Measurements from ENCODE around the gene TACR2. TPM values are rescaled to one million over a fixed set of nuclear protein-coding genes. Genes with fewer than 3 reads are reported as not detected.
A peak's percentile ranks its signal among the peaks of the same experiment; 100 is the strongest.

TACR2 gene
- total and polyA plus RNA-seq, 7 experiments from 2014 or later, result 0.44 to 0.47 TPM; not detected in 5

DNA sequence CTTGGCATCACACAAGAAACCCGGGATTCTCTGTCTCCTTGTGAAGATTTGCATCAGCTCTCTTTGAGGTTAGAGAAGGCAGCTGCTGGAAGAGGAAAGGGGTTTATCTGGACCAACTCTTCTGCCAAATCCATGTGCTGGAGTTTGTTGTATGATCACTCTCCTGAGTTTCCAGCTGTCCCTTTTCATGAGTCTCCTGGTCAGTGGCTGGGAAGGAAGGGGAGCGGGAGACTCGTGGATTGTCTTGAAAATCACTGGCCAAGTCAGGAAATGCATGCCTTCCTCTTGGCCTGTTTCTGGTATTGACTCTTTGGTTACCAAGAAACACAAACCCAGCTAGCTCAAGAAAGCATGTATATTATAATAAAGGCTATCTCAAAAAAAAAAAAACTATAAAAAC is 38.8 kb downstream of the TACR2 start:
- peak overlapping the region in 7 of 9 donors; percentile 4 to 76 (median 58) for H3K27ac Mint-ChIP-seq
- H3K9me3 ChIP-seq (ENCODE audit: control insufficient read depth in 2 of 3, low read length in 3 of 3), result no peaks in the 10 kb centered on the region
- H3K4me1 Mint-ChIP-seq, result peaks cover 12 to 20% (median 17%) of the 10 kb centered on the region in 7 donors
- peaks cover 10 to 83% (median 15%) of the 10 kb centered on the region in 3 experiments for H3K36me3 ChIP-seq (ENCODE audit: control insufficient read depth in 2 of 3, insufficient read depth in 3 of 3, low read length in 3 of 3)
- peaks cover 10 to 51% (median 18%) of the 10 kb centered on the region in 5 donors for H3K36me3 Mint-ChIP-seq
- ATAC-seq (no peak), DNase-seq (no peak)
- H3K4me3 Mint-ChIP-seq, result no peak overlapping the region
- H3K4me3 ChIP-seq (ENCODE audit: low read length), result no peak overlapping the region
- intact Hi-C loops (cut with micrococcal nuclease), result no loop called here
- H3K9me3 Mint-ChIP-seq, result no peaks in the 10 kb centered on the region
- H3K27me3 ChIP-seq (ENCODE audit: control insufficient read depth in 2 of 2, insufficient read depth in 2 of 2, low read length in 2 of 2), result no peaks in the 10 kb centered on the region
- no peak overlapping the region for H3K27ac ChIP-seq (ENCODE audit: low read depth, low read length)
- H3K4me1 ChIP-seq (ENCODE audit: control insufficient read depth in 2 of 2, insufficient read depth in 2 of 2, low read length in 2 of 2), result no peaks in the 10 kb centered on the region
- H3K27me3 Mint-ChIP-seq, result no peaks in the 10 kb centered on the region
- CTCF ChIA-PET, result interaction anchor here (0.7 kb wide), 1 partner anchor 50 kb away, joined by 3 read pairs; no protein-coding TSS in a partner anchor
- POLR2A ChIA-PET, result interaction anchor here (0.6 to 1.3 kb wide), 2 partner anchors 60 to 408 kb away, joined by 4 to 7 read pairs; no protein-coding TSS in a partner anchor

DNA sequence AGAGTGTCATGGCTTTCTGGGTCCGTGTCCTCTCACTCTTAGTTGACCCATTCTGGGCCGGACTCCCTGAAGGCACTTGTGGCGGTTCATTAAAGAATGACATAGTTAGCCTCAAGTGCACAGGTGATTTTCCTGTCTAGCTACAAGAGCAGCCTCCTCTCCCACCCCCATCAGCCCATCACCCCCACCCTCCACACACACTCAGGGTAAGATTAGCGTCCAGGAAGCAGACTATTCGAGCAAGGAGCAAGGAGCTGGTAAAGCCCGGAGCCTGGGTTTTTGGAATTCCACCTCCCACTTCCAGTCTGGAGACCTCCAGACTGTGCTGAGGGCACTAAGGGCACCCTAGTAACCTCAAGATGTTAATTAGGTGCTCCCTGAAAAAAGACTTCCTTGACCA is 39.5 kb downstream of the TACR2 start:
- DNase-seq, result no peak
- Histone ChIP-seq H3K4me3 (ENCODE audit: low read length) (no peak overlapping the region), H3K36me3 (ENCODE audit: control insufficient read depth in 2 of 3, insufficient read depth in 3 of 3, low read length in 3 of 3) (peaks cover 9 to 78% (median 10%) of the 10 kb centered on the region in 3 experiments), H3K9me3 (ENCODE audit: control insufficient read depth in 2 of 3, low read length in 3 of 3) (no peaks in the 10 kb centered on the region), H3K4me1 (ENCODE audit: control insufficient read depth in 2 of 2, insufficient read depth in 2 of 2, low read length in 2 of 2) (no peaks in the 10 kb centered on the region), H3K27ac (ENCODE audit: low read depth, low read length) (no peak overlapping the region), H3K27me3 (ENCODE audit: control insufficient read depth in 2 of 2, insufficient read depth in 2 of 2, low read length in 2 of 2) (no peaks in the 10 kb centered on the region)
- Mint-ChIP-seq H3K4me3 (no peak overlapping the region), H3K4me1 (peaks cover 12 to 24% (median 20%) of the 10 kb centered on the region in 7 donors), H3K27me3 (no peaks in the 10 kb centered on the region), H3K9me3 (no peaks in the 10 kb centered on the region), H3K27ac (peak overlapping the region in 4 of 9 donors; percentile 58 to 76 (median 65)), H3K36me3 (peaks cover 10 to 50% (median 18%) of the 10 kb centered on the region in 5 donors)
- ChIA-PET POLR2A (interaction anchor here (1.3 kb wide), 1 partner anchor 59 kb away, joined by 4 read pairs; no protein-coding TSS in a partner anchor), CTCF (no interaction called here)
- intact Hi-C loops (cut with micrococcal nuclease), result no loop called here
- no peak for ATAC-seq

- H3K27me3 Mint-ChIP-seq, result no peaks in the 10 kb centered on the region
Measured at GRCh38 chr10:69376662-69377061, 40.1 kb downstream of the TACR2 start.

GRCh38 chr10:69375307-69376151 is 41.2 kb downstream of the TACR2 start:
- peak overlapping the region in 1 of 10 donors; percentile 38 for H3K4me3 Mint-ChIP-seq
- DNase-seq, result no peak
- ChIA-PET POLR2A (interaction anchor here (0.9 to 1.1 kb wide), 2 partner anchors 31 to 57 kb away, joined by 4 read pairs; no protein-coding TSS in a partner anchor), CTCF (no interaction called here)
- H3K27me3 ChIP-seq (ENCODE audit: control insufficient read depth in 2 of 2, insufficient read depth in 2 of 2, low read length in 2 of 2), result no peaks in the 10 kb centered on the region
- no peaks in the 10 kb centered on the region for H3K9me3 ChIP-seq (ENCODE audit: control insufficient read depth in 2 of 3, low read length in 3 of 3)
- peaks cover 13 to 32% (median 24%) of the 10 kb centered on the region in 7 donors for H3K4me1 Mint-ChIP-seq
- intact Hi-C loops (cut with micrococcal nuclease), result no loop called here
- H3K4me3 ChIP-seq (ENCODE audit: low read length), result no peak overlapping the region
- H3K4me1 ChIP-seq (ENCODE audit: control insufficient read depth in 2 of 2, insufficient read depth in 2 of 2, low read length in 2 of 2), result no peaks in the 10 kb centered on the region
- no peak for ATAC-seq
- H3K27me3 Mint-ChIP-seq, result no peaks in the 10 kb centered on the region
- peak overlapping the region; percentile 46 to 90 (median 76) for H3K27ac Mint-ChIP-seq
- H3K9me3 Mint-ChIP-seq, result no peaks in the 10 kb centered on the region
- H3K36me3 Mint-ChIP-seq, result peaks cover 16 to 67% (median 29%) of the 10 kb centered on the region in 5 donors
- peaks cover 7 to 79% (median 13%) of the 10 kb centered on the region in 3 experiments for H3K36me3 ChIP-seq (ENCODE audit: control insufficient read depth in 2 of 3, insufficient read depth in 3 of 3, low read length in 3 of 3)
- H3K27ac ChIP-seq (ENCODE audit: low read depth, low read length), result peak overlapping the region; percentile 31

More at GRCh38 chr10:69376662-69377061, 40.1 kb downstream of the TACR2 start:
- Histone ChIP-seq H3K9me3 (ENCODE audit: control insufficient read depth in 2 of 3, low read length in 3 of 3) (no peaks in the 10 kb centered on the region), H3K27me3 (ENCODE audit: control insufficient read depth in 2 of 2, insufficient read depth in 2 of 2, low read length in 2 of 2) (no peaks in the 10 kb centered on the region), H3K4me1 (ENCODE audit: control insufficient read depth in 2 of 2, insufficient read depth in 2 of 2, low read length in 2 of 2) (no peaks in the 10 kb centered on the region), H3K4me3 (ENCODE audit: low read length) (no peak overlapping the region), H3K27ac (ENCODE audit: low read depth, low read length) (no peak overlapping the region), H3K36me3 (ENCODE audit: control insufficient read depth in 2 of 3, insufficient read depth in 3 of 3, low read length in 3 of 3) (peaks cover 7 to 78% (median 10%) of the 10 kb centered on the region in 3 experiments)
- ChIA-PET POLR2A (no interaction called here), CTCF (no interaction called here)
- Mint-ChIP-seq H3K27ac (peak overlapping the region in 4 of 9 donors; percentile 19 to 77 (median 65)), H3K4me3 (no peak overlapping the region), H3K4me1 (peaks cover 12 to 29% (median 24%) of the 10 kb centered on the region in 7 donors), H3K9me3 (no peaks in the 10 kb centered on the region), H3K36me3 (peaks cover 13 to 55% (median 21%) of the 10 kb centered on the region in 5 donors)
- intact Hi-C loops (cut with micrococcal nuclease), result no loop called here
- no peak for ATAC-seq
- DNase-seq, result no peak

DNA sequence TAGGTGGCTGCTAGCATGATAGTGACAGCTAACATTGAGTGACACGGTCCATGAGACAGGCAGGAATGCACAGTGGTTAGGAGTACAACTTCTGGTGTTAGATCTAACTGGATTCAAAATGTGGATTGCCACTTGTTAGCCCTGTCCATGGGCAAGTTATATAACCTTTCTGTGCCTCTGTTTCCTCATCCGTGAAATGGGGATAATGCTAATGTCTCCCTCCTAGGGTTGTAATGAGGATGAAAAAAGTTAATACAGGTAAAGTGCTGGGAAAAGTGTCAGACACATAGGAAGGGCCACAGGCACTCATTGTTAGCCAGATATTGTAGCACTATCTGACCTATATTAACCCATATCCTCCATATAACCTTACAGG is 41.8 kb downstream of the TACR2 start:
- Mint-ChIP-seq H3K9me3 (no peaks in the 10 kb centered on the region), H3K27ac (peak overlapping the region; percentile 5 to 90 (median 76)), H3K4me3 (no peak overlapping the region), H3K27me3 (no peaks in the 10 kb centered on the region), H3K36me3 (peaks cover 16 to 68% (median 31%) of the 10 kb centered on the region in 5 donors), H3K4me1 (peaks cover 13 to 37% (median 24%) of the 10 kb centered on the region in 7 donors)
- no peak overlapping the region for H3K4me3 ChIP-seq (ENCODE audit: low read length)
- no peak for DNase-seq
- no peak overlapping the region for H3K27ac ChIP-seq (ENCODE audit: low read depth, low read length)
- H3K36me3 ChIP-seq (ENCODE audit: control insufficient read depth in 2 of 3, insufficient read depth in 3 of 3, low read length in 3 of 3), result peaks cover 7 to 79% (median 11%) of the 10 kb centered on the region in 3 experiments
- H3K9me3 ChIP-seq (ENCODE audit: control insufficient read depth in 2 of 3, low read length in 3 of 3), result no peaks in the 10 kb centered on the region
- ChIA-PET POLR2A (interaction anchor here (1.1 kb wide), 1 partner anchor 30 kb away, joined by 4 read pairs; no protein-coding TSS in a partner anchor), CTCF (no interaction called here)
- ATAC-seq, result no peak
- no peaks in the 10 kb centered on the region for H3K27me3 ChIP-seq (ENCODE audit: control insufficient read depth in 2 of 2, insufficient read depth in 2 of 2, low read length in 2 of 2)
- no peaks in the 10 kb centered on the region for H3K4me1 ChIP-seq (ENCODE audit: control insufficient read depth in 2 of 2, insufficient read depth in 2 of 2, low read length in 2 of 2)
- intact Hi-C loops (cut with micrococcal nuclease), result no loop called here

- DNase-seq (no peak), ATAC-seq (no peak)
- Mint-ChIP-seq H3K36me3 (peaks cover 16 to 66% (median 33%) of the 10 kb centered on the region in 5 donors), H3K27ac (peak overlapping the region in 8 of 9 donors; percentile 36 to 90 (median 79)), H3K4me3 (no peak overlapping the region), H3K4me1 (peaks cover 13 to 40% (median 24%) of the 10 kb centered on the region in 7 donors), H3K27me3 (no peaks in the 10 kb centered on the region), H3K9me3 (no peaks in the 10 kb centered on the region)
- Histone ChIP-seq H3K4me1 (ENCODE audit: control insufficient read depth in 2 of 2, insufficient read depth in 2 of 2, low read length in 2 of 2) (no peaks in the 10 kb centered on the region), H3K27ac (ENCODE audit: low read depth, low read length) (no peak overlapping the region), H3K27me3 (ENCODE audit: control insufficient read depth in 2 of 2, insufficient read depth in 2 of 2, low read length in 2 of 2) (no peaks in the 10 kb centered on the region), H3K9me3 (ENCODE audit: control insufficient read depth in 2 of 3, low read length in 3 of 3) (no peaks in the 10 kb centered on the region), H3K4me3 (ENCODE audit: low read length) (no peak overlapping the region), H3K36me3 (ENCODE audit: control insufficient read depth in 2 of 3, insufficient read depth in 3 of 3, low read length in 3 of 3) (peaks cover 7 to 79% (median 11%) of the 10 kb centered on the region in 3 experiments)
- POLR2A ChIA-PET, result interaction anchor here (1.1 kb wide), 2 partner anchors 10 to 30 kb away, joined by 3 to 4 read pairs; no protein-coding TSS in a partner anchor
- intact Hi-C loops (cut with micrococcal nuclease), result no loop called here
- CTCF ChIA-PET, result interaction anchor here (0.6 to 0.7 kb wide), 2 partner anchors 11 to 19 kb away, joined by 3 to 4 read pairs; no protein-coding TSS in a partner anchor
Measured at GRCh38 chr10:69374242-69374641, 42.5 kb downstream of the TACR2 start.
